PC-9 (cell line): Measurements from ENCODE around the gene SLC25A42. TPM values are rescaled to one million over a fixed set of nuclear protein-coding genes. Genes with fewer than 3 reads are reported as not detected.

ENCODE experiments used
- BruUV-seq: library from RNA; stranded (reverse); fragments of 400-500 nt; replicated peaks from 2 replicates; lab custom pipeline; 2021; lab: Mats Ljungman, UMichigan
- CTCF ChIA-PET: fragments of 300-600 bp; sonication (Branson Sonifier 250); formaldehyde crosslinking; loops from one replicate; lab custom pipeline; 2022; ENCODE audit warnings: antibody characterized with exemption; lab: Charles Lee
- POLR2A ChIA-PET: fragments of 300-600 bp; sonication (Branson Sonifier 250); formaldehyde crosslinking; loops from one replicate; lab custom pipeline; 2022; ENCODE audit warnings: antibody characterized with exemption; ENCODE audit not compliant: unreplicated experiment; lab: Charles Lee
- DNase-seq, 2 experiments: peaks; one replicate each; pipeline versions ENCODE4 v3.0.0 to v3.0.0-alpha.2; 2015 to 2022; ENCODE audit warnings: mixed read lengths in 1 of 2
- H2AFZ ChIP-seq: fragments of 200-600 bp; sonication (generic); 2 replicates; pipeline ENCODE4 v1.8.1; 2017; ENCODE audit warnings: antibody characterized with exemption
- H3F3A ChIP-seq: fragments of 200-600 bp; sonication (generic); 2 replicates; pipeline ENCODE4 v1.8.1; 2017; ENCODE audit warnings: antibody characterized with exemption, mild to moderate bottlenecking, low read depth; ENCODE audit not compliant: insufficient read depth
- H3K27ac ChIP-seq: fragments of 200-600 bp; sonication (generic); 2 replicates; pipeline ENCODE4 v1.6.1; 2016; ENCODE audit warnings: mixed run types
- H3K27me3 ChIP-seq: fragments of 200-600 bp; sonication (generic); 2 replicates; pipeline ENCODE4 v1.6.1; 2016; ENCODE audit warnings: low read depth, mixed run types; ENCODE audit not compliant: insufficient read depth
- H3K36me3 ChIP-seq: fragments of 200-600 bp; sonication (generic); 2 replicates; pipeline ENCODE4 v1.6.1; 2016; ENCODE audit warnings: low read depth, mixed run types
- H3K4me1 ChIP-seq: fragments of 200-600 bp; sonication (generic); replicated peaks from 2 replicates; pipeline ENCODE4 v1.6.1; 2016; ENCODE audit warnings: mixed run types; ENCODE audit not compliant: insufficient read depth
- H3K4me2 ChIP-seq: fragments of 200-600 bp; sonication (generic); 2 replicates; pipeline ENCODE4 v1.6.1; 2017; ENCODE audit warnings: mixed run types
- H3K4me3 ChIP-seq: fragments of 200-600 bp; sonication (generic); 2 replicates; pipeline ENCODE4 v1.6.1; 2016; ENCODE audit warnings: mixed run types
- H3K79me2 ChIP-seq: fragments of 200-600 bp; sonication (generic); 2 replicates; pipeline ENCODE4 v1.6.1; 2017; ENCODE audit warnings: low read depth, mixed run types
- H3K9me2 ChIP-seq: fragments of 200-600 bp; sonication (generic); 2 replicates; pipeline ENCODE4 v1.8.1; 2017; ENCODE audit warnings: mild to moderate bottlenecking; ENCODE audit not compliant: insufficient read depth
- H3K9me3 ChIP-seq: fragments of 200-600 bp; sonication (generic); 2 replicates; pipeline ENCODE4 v1.8.1; 2016; ENCODE audit warnings: low read depth; ENCODE audit not compliant: insufficient read depth
- H4K20me1 ChIP-seq: fragments of 200-600 bp; sonication (generic); 2 replicates; pipeline ENCODE4 v1.8.1; 2017; ENCODE audit not compliant: insufficient read depth
- CTCF ChIP-seq: fragments of 200-600 bp; sonication (generic); conservative IDR thresholded peaks from 2 replicates; pipeline ENCODE4 v1.6.1; 2017; ENCODE audit warnings: mixed run types, antibody characterized with exemption, mild to moderate bottlenecking, moderate library complexity
- EZH2 ChIP-seq: fragments of 200-600 bp; sonication (generic); IDR thresholded peaks from 2 replicates; pipeline ENCODE4 v1.8.0; 2017; ENCODE audit warnings: antibody characterized with exemption, low read depth
- intact Hi-C: fragments of 100-400 bp; cut with micrococcal nuclease; formaldehyde crosslinking; loops from one replicate; pipeline ENCODE4 v1.10.0; 2022; ENCODE audit not compliant: unreplicated experiment
- total RNA-seq: library from RNA; stranded (reverse); gene quantifications from 2 replicates; pipeline ENCODE4 v1.2.3, GENCODE V29; 2021

Gene SLC25A42
- total RNA-seq, 1 experiment from 2014 or later, result 6.9 TPM

DNA sequence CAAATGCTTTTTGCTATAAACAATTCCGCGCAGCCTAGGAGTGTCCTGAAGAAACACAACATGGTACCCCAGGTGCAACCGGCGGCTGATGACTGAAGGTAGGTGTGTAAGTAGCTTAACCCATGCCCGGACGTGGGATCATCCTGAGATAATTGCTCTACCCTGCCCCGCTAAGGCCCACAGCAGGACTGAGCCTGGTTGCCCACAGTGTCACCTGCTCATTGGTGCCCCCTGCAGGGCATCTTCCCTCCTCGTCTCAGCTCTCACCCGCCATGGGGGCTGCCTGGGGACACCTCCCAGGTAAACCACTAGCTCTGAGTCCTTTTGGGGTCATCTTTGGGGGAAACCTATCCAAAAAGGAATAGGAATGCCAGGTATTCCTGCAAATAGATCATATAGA lies 52.2 kb downstream of the SLC25A42 start:
- BruUV-seq, result no TSS peak
- peak in 1 of 2 experiments; percentile 14 for DNase-seq
- CTCF ChIA-PET, result interaction anchor here (0.6 kb wide), 1 partner anchor 98 kb away, joined by 3 read pairs; no protein-coding TSS in a partner anchor

GRCh38 chr19:19119325-19120237 lies 55.8 kb downstream of the SLC25A42 start:
- no peak overlapping the region for H3K27ac ChIP-seq
- 0 out of 2 replicates have a peak, but pooled peaks cover 10% of the 10 kb centered on the region for H3K36me3 ChIP-seq
- no peak overlapping the region for H3K4me3 ChIP-seq
- TF ChIP-seq EZH2, result no peak
- TF ChIP-seq CTCF, result no peak
- intact Hi-C loops, result no loop called here
- peaks cover 3% of the 10 kb centered on the region; the same call in 1 of the 2 replicates for H3K9me3 ChIP-seq
- H3K79me2 ChIP-seq, result no peaks in the 10 kb centered on the region
- ChIA-PET POLR2A (no interaction called here), CTCF (no interaction called here)
- no peak for DNase-seq
- H2AFZ ChIP-seq, result no peak overlapping the region
- H3K9me2 ChIP-seq, result no peaks in the 10 kb centered on the region
- no TSS peak for BruUV-seq
- H3K4me1 ChIP-seq, result no peaks in the 10 kb centered on the region
- no peaks in the 10 kb centered on the region for H4K20me1 ChIP-seq
- H3F3A ChIP-seq, result peaks cover 16% of the 10 kb centered on the region
- no peak overlapping the region for H3K4me2 ChIP-seq
- no peaks in the 10 kb centered on the region for H3K27me3 ChIP-seq

More for the DNA sequence above, 52.2 kb downstream of the SLC25A42 start:
- Histone ChIP-seq H4K20me1 (no peaks in the 10 kb centered on the region), H3K4me3 (no peak overlapping the region), H3K36me3 (0 out of 2 replicates have a peak, but pooled peaks cover 4% of the 10 kb centered on the region), H2AFZ (no peak overlapping the region), H3K9me3 (no peaks in the 10 kb centered on the region), H3K4me2 (no peak overlapping the region), H3K27me3 (no peaks in the 10 kb centered on the region), H3K27ac (no peak overlapping the region), H3K79me2 (no peaks in the 10 kb centered on the region), H3K9me2 (no peaks in the 10 kb centered on the region), H3K4me1 (no peaks in the 10 kb centered on the region), H3F3A (peaks cover 14% of the 10 kb centered on the region; the same call in 1 of the 2 replicates)
- TF ChIP-seq CTCF (peak; percentile 70), EZH2 (no peak)
- POLR2A ChIA-PET, result no interaction called here
- intact Hi-C loops, result no loop called here

DNA sequence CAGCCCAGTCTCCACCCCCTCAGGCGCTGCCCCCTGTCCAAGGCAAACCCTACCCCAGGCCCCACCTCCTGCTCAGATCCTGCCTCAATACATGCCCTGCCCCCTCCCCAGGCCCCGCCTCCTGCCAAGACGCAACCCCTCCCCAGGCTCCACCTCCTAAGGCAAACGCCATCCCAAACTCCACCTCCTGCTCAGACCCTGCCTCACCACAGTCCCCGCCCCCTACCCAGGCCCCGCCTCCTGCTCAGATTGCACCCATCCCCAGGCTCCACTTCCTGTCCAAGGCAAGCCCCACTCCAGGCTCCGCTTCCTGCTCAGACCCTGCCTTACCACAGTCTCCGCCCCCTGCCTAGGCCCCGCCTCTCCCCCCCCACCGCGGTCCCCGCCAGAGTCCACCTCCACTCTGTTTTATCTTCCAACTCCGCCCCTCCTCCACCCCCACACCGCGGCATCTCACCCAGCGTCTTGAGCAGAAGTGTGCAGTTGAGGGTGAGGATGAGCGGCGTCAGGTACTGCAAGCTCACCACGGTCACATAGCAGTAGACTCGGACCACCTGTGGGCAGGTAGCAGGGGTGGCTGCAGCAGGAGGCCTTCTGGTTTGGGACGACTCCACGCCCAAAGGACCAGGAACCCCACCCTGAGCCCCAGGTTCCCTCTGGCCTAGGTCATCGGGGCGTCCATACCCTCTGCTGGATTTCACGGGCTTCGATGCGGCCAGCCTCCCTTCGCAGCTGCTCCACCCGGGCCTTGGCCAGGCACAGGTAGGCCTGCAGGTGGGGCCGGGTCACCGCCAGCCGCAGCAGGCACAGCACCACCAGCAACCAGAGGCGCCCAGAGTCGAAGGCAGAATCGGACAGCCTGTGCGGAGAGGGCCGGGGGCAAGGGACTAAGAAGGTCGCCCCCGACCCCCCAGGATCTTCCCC lies 56.8 kb downstream of the SLC25A42 start:
- Histone ChIP-seq H3K27ac (no peak overlapping the region), H3F3A (peaks cover 15% of the 10 kb centered on the region), H3K4me1 (no peaks in the 10 kb centered on the region), H3K27me3 (no peaks in the 10 kb centered on the region), H3K36me3 (0 out of 2 replicates have a peak, but pooled peaks cover 10% of the 10 kb centered on the region), H3K79me2 (no peaks in the 10 kb centered on the region), H3K9me3 (peaks cover 3% of the 10 kb centered on the region; the same call in 1 of the 2 replicates), H2AFZ (no peak overlapping the region), H3K4me3 (no peak overlapping the region), H3K9me2 (no peaks in the 10 kb centered on the region), H3K4me2 (no peak overlapping the region), H4K20me1 (no peaks in the 10 kb centered on the region)
- DNase-seq, result peak in 1 of 2 experiments; percentile 50
- no TSS peak for BruUV-seq
- no peak for TF ChIP-seq CTCF
- no peak for TF ChIP-seq EZH2
- intact Hi-C loops, result no loop called here
- ChIA-PET CTCF (no interaction called here), POLR2A (no interaction called here)
